Measurements from ENCODE around the gene SPECC1L. TPM values are rescaled to one million over a fixed set of nuclear protein-coding genes. Genes with fewer than 3 reads are reported as not detected.

SPECC1L gene
- total RNA-seq, 4 donors from 2014 or later, result 50.4 to 125 (median 68.0) TPM

DNA sequence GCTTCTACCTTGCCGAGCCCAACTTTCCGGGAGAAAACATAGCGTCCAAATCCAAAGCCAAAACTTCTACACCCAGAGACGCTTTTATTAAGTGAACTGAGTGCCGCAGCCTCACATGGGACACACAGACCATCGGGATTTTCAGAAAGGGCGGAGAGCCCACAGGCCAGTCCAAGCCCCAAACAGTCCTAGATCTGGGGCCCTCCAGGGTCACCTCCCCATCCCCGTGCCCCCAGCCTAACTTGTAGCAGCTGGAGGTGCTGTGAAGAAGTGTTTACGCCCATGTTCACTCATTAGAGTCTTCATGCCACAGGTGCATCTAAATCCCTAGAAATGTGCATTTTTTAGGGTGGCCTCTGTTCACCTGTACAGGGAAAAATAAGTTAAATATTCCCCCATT is 142.6 kb downstream of the SPECC1L start:
- Histone ChIP-seq H3K4me3 (no peak overlapping the region), H3K27me3 (no peaks in the 10 kb centered on the region), H3K27ac (no peak overlapping the region), H3K36me3 (peaks cover 0 to 21% (median 0%) of the 10 kb centered on the region in 4 donors), H3K4me1 (no peaks in the 10 kb centered on the region), H3K9me3 (no peaks in the 10 kb centered on the region)
- intact Hi-C loops (cut with DNase I; ENCODE audit: low total_unique reads), result no loop called here
- DNase-seq, result no peak
- 94 to 95% methylated on average over 4 to 9 of the region's 9 CpGs for WGBS, 2 donors (ENCODE audit: low coverage in 1 of 2)
- in situ Hi-C loops (cut with MboI; ENCODE audit: low pct_ligation_motif_present in 1 of 4, low pct_unique_long_range_greater_than_20kb in 1 of 4, low sequenced_read_pairs in 3 of 4), result loop anchor here in 2 of 4 donors (10.0 kb wide), 2 partner anchors 92 to 112 kb away; no protein-coding TSS in a partner anchor
- TF ChIP-seq EP300 (IDR thresholded peaks at IDR 0.05; ENCODE audit: low read depth) (no peak), POLR2AphosphoS5 (IDR thresholded peaks at IDR 0.05) (no peak), POLR2A (IDR thresholded peaks at IDR 0.05) (no peak)
- TF ChIP-seq, protein P1, sequence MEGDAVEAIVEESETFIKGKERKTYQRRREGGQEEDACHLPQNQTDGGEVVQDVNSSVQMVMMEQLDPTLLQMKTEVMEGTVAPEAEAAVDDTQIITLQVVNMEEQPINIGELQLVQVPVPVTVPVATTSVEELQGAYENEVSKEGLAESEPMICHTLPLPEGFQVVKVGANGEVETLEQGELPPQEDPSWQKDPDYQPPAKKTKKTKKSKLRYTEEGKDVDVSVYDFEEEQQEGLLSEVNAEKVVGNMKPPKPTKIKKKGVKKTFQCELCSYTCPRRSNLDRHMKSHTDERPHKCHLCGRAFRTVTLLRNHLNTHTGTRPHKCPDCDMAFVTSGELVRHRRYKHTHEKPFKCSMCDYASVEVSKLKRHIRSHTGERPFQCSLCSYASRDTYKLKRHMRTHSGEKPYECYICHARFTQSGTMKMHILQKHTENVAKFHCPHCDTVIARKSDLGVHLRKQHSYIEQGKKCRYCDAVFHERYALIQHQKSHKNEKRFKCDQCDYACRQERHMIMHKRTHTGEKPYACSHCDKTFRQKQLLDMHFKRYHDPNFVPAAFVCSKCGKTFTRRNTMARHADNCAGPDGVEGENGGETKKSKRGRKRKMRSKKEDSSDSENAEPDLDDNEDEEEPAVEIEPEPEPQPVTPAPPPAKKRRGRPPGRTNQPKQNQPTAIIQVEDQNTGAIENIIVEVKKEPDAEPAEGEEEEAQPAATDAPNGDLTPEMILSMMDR (IDR thresholded peaks at IDR 0.05), result no peak

DNA sequence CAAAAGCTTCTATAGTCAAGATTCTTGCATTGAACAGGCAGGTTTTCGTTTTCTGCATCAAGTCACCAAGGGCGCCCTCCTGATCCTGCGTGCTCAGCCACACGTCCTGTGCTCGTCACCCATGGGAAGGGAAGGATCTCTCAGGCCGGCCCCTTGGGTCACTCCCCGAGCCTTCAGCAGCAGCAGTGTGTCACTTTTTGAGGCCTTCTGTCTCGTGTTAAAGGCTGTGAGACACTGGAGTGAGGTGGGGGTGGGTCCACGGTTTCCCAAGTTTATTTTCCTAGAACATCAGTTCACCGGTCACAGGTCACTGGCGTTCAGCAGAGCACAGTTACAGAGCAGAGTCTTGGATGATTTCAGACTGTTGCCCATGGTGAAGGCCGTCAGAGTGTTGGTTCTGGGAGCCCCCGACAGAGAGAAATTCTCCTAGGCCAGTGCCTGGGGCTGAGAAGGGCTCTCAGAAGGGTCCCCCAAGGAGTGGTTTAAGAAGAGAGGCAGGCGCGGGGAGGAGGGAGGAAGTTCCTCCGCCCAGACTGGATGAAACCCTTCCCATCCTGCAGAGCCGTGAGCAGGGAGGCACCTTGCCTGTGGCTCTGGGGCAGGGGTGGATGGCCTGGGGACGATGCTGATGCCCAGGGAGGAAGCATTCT is 143.2 kb downstream of the SPECC1L start:
- H3K27ac ChIP-seq, result no peak overlapping the region
- H3K4me3 ChIP-seq, result no peak overlapping the region
- no peaks in the 10 kb centered on the region for H3K4me1 ChIP-seq
- H3K27me3 ChIP-seq, result no peaks in the 10 kb centered on the region
- in situ Hi-C loops (cut with MboI; ENCODE audit: low pct_ligation_motif_present in 1 of 4, low pct_unique_long_range_greater_than_20kb in 1 of 4, low sequenced_read_pairs in 3 of 4) (loop anchor here in 2 of 4 donors (10.0 kb wide), 2 partner anchors 91 to 111 kb away; no protein-coding TSS in a partner anchor), intact Hi-C loops (cut with DNase I; ENCODE audit: low total_unique reads) (no loop called here)
- WGBS, 2 donors (ENCODE audit: low coverage in 1 of 2), result 82 to 90% methylated on average over 8 to 18 of the region's 18 CpGs
- H3K36me3 ChIP-seq, result peaks cover 0 to 21% (median 0%) of the 10 kb centered on the region in 4 donors
- DNase-seq, result no peak
- no peaks in the 10 kb centered on the region for H3K9me3 ChIP-seq
- TF ChIP-seq, protein P1 (IDR thresholded peaks at IDR 0.05), result no peak
- TF ChIP-seq POLR2AphosphoS5 (IDR thresholded peaks at IDR 0.05), result no peak
- TF ChIP-seq POLR2A (IDR thresholded peaks at IDR 0.05), result no peak
- TF ChIP-seq EP300 (IDR thresholded peaks at IDR 0.05; ENCODE audit: low read depth), result no peak

DNA sequence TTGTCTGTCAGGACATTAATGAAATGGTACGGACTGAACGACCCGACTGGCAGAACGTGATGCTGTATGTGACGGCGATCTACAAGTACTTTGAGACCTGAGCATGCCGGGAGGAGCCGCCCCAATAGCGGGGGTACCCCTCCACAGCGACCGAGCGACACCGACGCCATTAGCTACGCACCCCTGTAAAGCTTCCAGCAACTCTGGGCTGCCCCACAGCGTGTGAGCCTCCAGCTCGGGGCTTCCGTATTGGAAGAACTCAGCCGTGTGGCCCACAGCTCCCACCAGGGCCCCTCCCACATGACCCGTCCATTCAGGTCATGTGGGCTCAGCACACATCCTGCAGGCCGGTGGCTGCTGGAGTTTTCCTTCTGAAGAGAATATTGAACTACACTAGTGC is 143.9 kb downstream of the SPECC1L start:
- Histone ChIP-seq H3K27me3 (no peaks in the 10 kb centered on the region), H3K36me3 (peaks cover 0 to 21% (median 0%) of the 10 kb centered on the region in 4 donors), H3K27ac (no peak overlapping the region), H3K4me1 (no peaks in the 10 kb centered on the region), H3K4me3 (no peak overlapping the region), H3K9me3 (no peaks in the 10 kb centered on the region)
- intact Hi-C loops (cut with DNase I; ENCODE audit: low total_unique reads) (no loop called here), in situ Hi-C loops (cut with MboI; ENCODE audit: low pct_ligation_motif_present in 1 of 4, low pct_unique_long_range_greater_than_20kb in 1 of 4, low sequenced_read_pairs in 3 of 4) (loop anchor here in 2 of 4 donors (10.0 kb wide), 2 partner anchors 90 to 110 kb away; no protein-coding TSS in a partner anchor)
- no peak for DNase-seq
- no peak for TF ChIP-seq POLR2A (IDR thresholded peaks at IDR 0.05)
- TF ChIP-seq POLR2AphosphoS5 (IDR thresholded peaks at IDR 0.05), result no peak
- TF ChIP-seq, protein P1 (IDR thresholded peaks at IDR 0.05), result no peak
- no peak for TF ChIP-seq EP300 (IDR thresholded peaks at IDR 0.05; ENCODE audit: low read depth)
- WGBS, 2 donors (ENCODE audit: low coverage in 1 of 2), result 87% methylated on average over 21 of the region's 21 CpGs; no CpG with 5 or more reads in 1 of the 2 donors

DNA sequence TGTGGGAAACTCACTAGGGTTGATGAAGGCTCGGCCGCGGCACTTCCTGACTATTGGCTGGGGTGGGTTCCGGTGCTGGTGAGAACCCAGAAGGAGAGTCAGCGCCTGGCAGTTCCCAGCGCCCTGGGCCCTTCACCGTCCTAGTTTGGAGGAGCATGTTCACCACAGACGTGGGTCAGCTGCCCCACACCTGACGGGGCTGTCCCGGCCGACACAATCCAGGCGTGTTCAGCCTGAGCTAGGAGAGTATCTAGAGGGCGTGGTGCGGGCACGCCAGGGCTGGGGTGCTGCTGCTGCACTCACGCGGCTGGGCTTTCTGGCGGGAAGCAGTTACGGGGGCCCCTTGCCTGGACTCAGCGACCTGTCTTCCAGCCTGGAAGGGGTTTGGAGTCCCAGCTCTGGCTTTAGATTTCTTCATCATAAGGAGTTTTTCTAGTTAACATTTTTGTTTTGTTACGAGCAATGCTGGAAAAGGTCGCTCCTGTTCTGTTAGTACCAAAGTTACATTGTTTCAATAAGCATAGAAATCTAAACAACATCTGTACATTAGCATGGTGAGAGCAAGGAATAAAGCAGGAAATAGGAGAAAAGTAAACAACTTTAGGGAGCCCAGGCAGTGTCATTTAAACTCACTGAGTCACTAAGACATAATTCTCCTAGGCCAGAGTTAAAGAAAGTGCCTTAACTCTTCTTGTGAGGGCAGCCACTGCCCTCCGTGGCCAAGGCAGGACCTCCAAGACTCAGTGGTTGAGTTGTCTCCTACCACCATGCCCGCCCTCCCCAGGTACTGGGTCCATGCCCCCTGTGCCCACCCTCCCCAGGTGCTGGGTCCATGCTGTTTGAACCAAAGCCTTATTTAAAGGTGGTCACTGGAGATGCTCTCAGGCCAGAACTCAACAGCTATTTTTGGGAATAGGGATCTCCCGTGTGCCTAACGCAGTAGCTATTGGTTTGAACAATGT is 144.6 kb downstream of the SPECC1L start:
- no peak for TF ChIP-seq EP300 (IDR thresholded peaks at IDR 0.05; ENCODE audit: low read depth)
- no peak for TF ChIP-seq POLR2A (IDR thresholded peaks at IDR 0.05)
- TF ChIP-seq, protein P1 (IDR thresholded peaks at IDR 0.05), result no peak
- TF ChIP-seq POLR2AphosphoS5 (IDR thresholded peaks at IDR 0.05), result no peak
- no peak overlapping the region for H3K4me3 ChIP-seq
- in situ Hi-C loops (cut with MboI; ENCODE audit: low pct_ligation_motif_present in 1 of 4, low pct_unique_long_range_greater_than_20kb in 1 of 4, low sequenced_read_pairs in 3 of 4) (loop anchor here in 2 of 4 donors (10.0 kb wide), 2 partner anchors 90 to 110 kb away; no protein-coding TSS in a partner anchor), intact Hi-C loops (cut with DNase I; ENCODE audit: low total_unique reads) (no loop called here)
- H3K36me3 ChIP-seq, result peaks cover 0 to 21% (median 0%) of the 10 kb centered on the region in 4 donors
- no peaks in the 10 kb centered on the region for H3K4me1 ChIP-seq
- 77 to 83% methylated on average over 2 to 26 of the region's 26 CpGs for WGBS, 2 donors (ENCODE audit: low coverage in 1 of 2)
- DNase-seq, result no peak
- H3K27ac ChIP-seq, result no peak overlapping the region
- H3K9me3 ChIP-seq, result no peaks in the 10 kb centered on the region
- H3K27me3 ChIP-seq, result no peaks in the 10 kb centered on the region
